Measurements from ENCODE around the gene DHX40.
"Not testable (repeated sequence)": the region's sequence is repeated elsewhere in the genome, so short reads cannot be mapped to it uniquely, and the experiment has no call there.

The DHX40 gene

GRCh38 chr17:59558953-59559352 lies 6.5 kb upstream of the DHX40 start:
- DNase-seq = peak in 1 of 3 experiments; percentile 5

- DNase-seq = peak in 2 of 3 experiments; percentile 5 to 15
Observed at GRCh38 chr17:59561042-59561441, 4.4 kb upstream of the DHX40 start.

- DNase-seq = peak; percentile 41 to 90 (median 75)
Observed at GRCh38 chr17:59565959-59566324, 532 bp downstream of the DHX40 start.

GRCh38 chr17:59569151-59569550 lies 3.7 kb downstream of the DHX40 start:
- not testable (repeated sequence) for DNase-seq

- no peak for DNase-seq
Observed at GRCh38 chr17:59572301-59572924, 7.0 kb downstream of the DHX40 start.

- DNase-seq = not testable (repeated sequence)
Observed at GRCh38 chr17:59584168-59584567, 18.8 kb downstream of the DHX40 start.

- DNase-seq = no peak
Observed at GRCh38 chr17:59600169-59600568, 34.8 kb downstream of the DHX40 start.

- no peak for DNase-seq
Observed at GRCh38 chr17:59601130-59601529, 35.7 kb downstream of the DHX40 start.

GRCh38 chr17:59607061-59607460 lies 41.7 kb downstream of the DHX40 start:
- DNase-seq = no peak

GRCh38 chr17:59607817-59608403 lies 42.5 kb downstream of the DHX40 start:
- peak in 1 of 3 experiments; percentile 3 for DNase-seq

GRCh38 chr17:59611503-59611902 lies 46.1 kb downstream of the DHX40 start:
- no peak for DNase-seq

- no peak for DNase-seq
Observed at GRCh38 chr17:59616253-59616920, 51.0 kb downstream of the DHX40 start.

GRCh38 chr17:59617156-59617732 lies 51.8 kb downstream of the DHX40 start:
- peak in 1 of 3 experiments; percentile 53 for DNase-seq

GRCh38 chr17:59619035-59619297 lies 53.6 kb downstream of the DHX40 start:
- no peak for DNase-seq

GRCh38 chr17:59619298-59620063 lies 54.1 kb downstream of the DHX40 start, which contains the start of gene CLTC:
CLTC (plus strand) TSS chr17:59619895; CDS start chr17:59620132, 237 bp downstream.
- peak; percentile 92 to 99 (median 99) for DNase-seq

- DNase-seq = no peak
Observed at GRCh38 chr17:59620064-59620359, 54.6 kb downstream of the DHX40 start.

- peak; percentile 29 to 77 (median 50) for DNase-seq
Observed at GRCh38 chr17:59620518-59621259, 55.3 kb downstream of the DHX40 start.

- DNase-seq = no peak
Observed at GRCh38 chr17:59621771-59622170, 56.4 kb downstream of the DHX40 start.

- no peak for DNase-seq
Observed at GRCh38 chr17:59623151-59623550, 57.7 kb downstream of the DHX40 start.

GRCh38 chr17:59626756-59627155 lies 61.3 kb downstream of the DHX40 start:
- DNase-seq = no peak

GRCh38 chr17:59627274-59627673 lies 61.9 kb downstream of the DHX40 start:
- no peak for DNase-seq

- no peak for DNase-seq
Observed at GRCh38 chr17:59627770-59628171, 62.4 kb downstream of the DHX40 start.

- DNase-seq = no peak
Observed at GRCh38 chr17:59629174-59629573, 63.8 kb downstream of the DHX40 start.

Data from NCI-H1417 (cell line).